NCI-H2196 (cell line): ENCODE results near the gene GOLGA6C.
"Not testable (repeated sequence)": the region's sequence is repeated elsewhere in the genome, so short reads cannot be mapped to it uniquely, and the experiment has no call there.

Experiments used
- DNase-seq: peaks from one replicate; lab custom pipeline; 2025; ENCODE audit not compliant: unreplicated experiment; lab: John Stamatoyannopoulos, UW

Gene GOLGA6C

DNA sequence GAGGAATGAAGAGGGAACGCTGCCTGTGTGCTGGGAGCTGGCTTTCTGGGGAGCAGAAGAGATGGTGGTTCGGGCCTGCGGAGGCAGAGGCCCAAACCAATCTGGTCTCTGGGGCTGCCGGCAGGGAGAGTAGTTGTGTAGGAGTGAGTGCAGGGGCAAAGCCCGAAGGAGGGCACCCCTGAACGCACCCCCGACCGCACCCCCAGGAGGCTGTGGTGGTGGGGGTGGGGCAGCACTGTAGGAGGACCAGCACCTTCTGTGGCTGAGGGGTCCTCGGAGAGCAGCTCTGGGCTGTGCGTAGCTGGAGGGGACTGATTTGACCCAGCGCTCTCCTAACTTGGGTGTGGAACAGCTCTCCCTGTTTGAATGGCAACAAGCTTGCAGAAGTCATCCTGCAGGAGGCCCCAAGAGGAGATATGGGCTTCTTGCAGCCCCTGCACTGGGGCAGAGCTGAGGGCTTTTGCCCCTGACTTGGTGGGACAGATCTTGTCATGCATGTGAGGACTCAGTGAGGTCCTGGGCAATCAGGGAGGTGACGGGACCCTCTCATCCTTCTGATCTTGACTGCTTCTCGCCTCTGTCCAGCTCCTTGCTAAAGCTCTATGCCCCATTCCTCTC is 30.4 kb upstream of the GOLGA6C start:
- no peak for DNase-seq

- no peak for DNase-seq
Measured at GRCh38 chr15:75228787-75229186, 29.3 kb upstream of the GOLGA6C start.

- no peak for DNase-seq
Measured at GRCh38 chr15:75229191-75230015, 28.7 kb upstream of the GOLGA6C start.

DNA sequence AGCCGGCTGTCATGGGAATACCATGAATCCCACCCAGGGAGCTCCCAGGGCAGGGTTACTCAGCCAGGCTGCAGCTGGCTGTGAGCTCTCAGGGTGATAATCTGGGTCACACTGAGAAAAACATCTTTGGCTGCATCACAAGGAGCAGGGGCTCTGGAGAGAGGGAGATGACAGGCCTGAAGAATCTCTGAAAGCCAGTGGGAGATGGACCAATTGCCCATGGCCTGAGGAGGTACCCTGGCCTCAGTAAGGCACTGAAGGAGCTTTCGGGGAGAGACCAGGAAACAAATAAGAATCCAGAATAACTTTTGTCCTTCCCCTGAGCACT is 28.2 kb upstream of the GOLGA6C start:
- DNase-seq: no peak

DNA sequence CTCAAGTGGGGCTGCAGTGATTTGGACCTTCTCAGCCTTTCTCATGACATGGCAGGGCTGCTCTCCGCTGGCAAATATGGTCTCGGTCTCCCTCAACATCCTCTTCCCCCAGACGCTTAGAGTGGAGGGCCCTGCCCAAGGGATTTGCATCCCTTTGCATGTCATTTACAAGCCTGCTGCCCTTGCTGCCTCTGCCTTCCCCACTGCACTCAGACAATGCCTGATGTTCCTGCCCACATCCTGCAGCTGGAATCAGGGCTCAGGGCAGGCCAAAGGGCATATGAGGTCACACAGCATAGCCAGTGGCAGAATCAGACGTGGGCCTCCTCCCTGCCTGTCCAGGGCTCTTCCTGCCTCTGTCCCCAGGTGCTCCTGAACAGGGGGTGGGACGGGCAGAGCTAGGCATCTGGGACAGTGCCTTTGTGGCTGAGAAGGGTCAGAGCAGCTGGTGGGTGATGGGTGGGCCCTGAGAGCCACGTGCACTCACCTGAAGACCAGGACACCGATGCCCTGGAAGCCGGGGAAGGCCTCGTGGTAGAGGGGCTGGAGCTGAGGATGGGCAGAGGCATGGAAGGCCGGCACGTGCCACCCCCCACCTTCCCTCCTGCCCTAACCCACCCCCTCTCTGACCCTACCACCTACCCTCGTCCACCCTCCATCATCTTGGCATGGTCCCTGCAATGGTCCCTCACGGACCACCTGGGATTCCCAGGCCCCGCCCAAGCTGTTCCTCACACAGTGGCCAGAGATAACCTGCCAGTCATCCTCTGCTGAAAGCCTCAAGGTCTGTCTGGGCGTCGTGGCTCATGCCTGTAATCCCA is 27.4 kb upstream of the GOLGA6C start:
- DNase-seq: no peak

DNA sequence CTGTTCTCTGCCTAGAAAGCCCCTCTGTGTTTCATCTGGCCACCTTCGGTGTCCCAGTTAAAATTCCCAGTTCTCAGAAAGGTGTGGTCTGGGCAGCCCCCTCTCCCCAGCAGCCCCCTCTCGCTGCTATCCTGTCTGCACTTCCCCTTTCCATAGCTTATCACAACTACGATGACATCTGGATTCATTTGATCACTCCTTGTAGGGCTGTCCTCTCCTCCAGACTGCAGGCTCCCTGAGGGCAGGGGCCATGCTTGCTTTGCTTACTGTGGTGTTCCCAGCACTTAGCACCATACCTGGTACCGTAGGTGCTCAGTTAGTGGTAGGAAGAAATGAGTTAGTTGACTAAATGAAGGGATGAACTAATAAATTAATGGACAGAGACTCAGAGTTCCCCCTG is 26.3 kb upstream of the GOLGA6C start:
- DNase-seq: no peak

- DNase-seq: no peak
Measured at GRCh38 chr15:75232252-75232813, 25.8 kb upstream of the GOLGA6C start.

DNA sequence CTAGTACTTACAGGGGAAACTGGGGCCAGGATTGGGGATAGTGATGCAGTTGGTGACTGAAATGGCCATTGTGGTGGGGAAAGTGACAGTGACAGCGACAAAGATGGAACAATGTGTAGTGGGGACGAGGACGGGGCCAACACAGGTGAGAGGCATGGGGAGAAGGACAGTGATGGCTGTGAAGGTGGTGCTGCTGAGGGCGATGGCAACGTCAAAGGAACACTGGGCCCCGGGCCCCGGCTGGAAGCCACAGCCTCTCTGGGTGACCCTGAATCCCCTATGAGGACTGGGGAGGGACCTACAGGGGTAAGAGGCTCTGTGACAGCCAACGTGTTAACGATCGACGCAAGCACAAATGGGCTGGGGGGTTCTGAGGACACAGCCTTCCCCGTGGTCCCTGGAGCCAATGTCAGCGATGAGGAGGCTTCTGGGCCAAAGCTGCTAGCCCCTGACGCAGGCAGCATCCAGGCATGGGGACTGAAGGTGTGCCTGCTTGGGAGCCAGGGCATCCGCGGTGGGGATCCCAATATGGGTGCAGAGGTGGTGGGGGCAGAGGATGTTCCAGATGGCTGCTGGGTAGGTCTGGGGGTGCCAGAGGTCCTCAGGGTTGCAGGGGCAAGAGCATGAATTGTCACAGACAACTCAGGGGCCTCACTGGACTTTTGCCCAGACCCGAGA is 25.2 kb upstream of the GOLGA6C start:
- no peak for DNase-seq

GRCh38 chr15:75233504-75234190 is 24.5 kb upstream of the GOLGA6C start:
- no peak for DNase-seq

GRCh38 chr15:75234191-75234810 is 23.8 kb upstream of the GOLGA6C start:
- DNase-seq: no peak

DNA sequence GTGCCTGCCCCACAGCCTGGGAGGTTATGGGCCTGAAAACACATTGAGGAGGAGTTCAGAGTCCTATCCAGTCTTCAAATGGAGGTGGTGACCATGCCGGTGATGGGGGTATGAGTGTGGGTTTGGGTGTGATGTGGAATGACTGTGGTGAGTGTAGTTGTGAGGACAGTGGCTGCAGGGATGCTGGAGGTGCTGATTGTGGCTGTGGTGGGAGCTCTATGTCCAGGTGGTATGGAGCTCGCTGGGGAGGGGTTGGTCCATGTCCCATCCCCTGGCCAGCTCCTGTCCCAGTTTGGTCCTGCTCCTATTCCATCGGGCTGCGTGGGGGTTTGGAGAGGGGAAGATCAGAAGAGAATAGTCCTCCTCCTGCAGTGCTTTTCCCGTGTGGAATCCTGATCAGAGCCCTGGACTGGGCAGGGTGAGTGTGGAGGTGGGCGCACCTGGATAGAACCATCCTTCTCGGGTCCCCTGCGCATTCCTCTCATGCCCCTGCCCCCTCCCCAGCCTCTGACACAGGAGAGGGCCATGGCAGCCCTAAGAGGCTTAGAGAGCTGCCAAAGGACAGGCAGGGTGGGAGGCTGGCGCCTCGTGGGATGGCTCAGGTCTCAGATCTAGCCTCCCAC is 23.0 kb upstream of the GOLGA6C start:
- DNase-seq: no peak

GRCh38 chr15:75235760-75236729 is 22.1 kb upstream of the GOLGA6C start:
- no peak for DNase-seq

GRCh38 chr15:75237316-75237982 is 20.7 kb upstream of the GOLGA6C start:
- no peak for DNase-seq

DNA sequence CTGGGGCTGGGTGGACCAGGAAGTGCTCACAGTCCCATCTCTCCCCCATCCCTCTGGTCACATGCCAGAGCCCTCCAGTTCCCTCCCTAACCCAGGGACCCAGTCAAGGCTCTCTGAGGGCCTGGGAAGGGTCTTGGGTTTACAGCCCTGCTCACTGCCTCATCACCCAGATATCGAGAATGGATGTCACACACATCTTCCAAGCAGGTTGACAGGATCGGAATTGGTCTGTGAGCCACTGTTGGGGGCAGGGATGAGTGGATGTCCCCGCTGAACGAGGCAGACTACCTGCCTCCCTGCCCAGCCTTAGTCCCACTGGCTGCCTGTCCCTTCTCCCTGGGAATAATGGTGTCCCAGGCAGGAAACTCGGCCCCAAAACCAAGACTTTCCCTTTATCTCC is 20.0 kb upstream of the GOLGA6C start:
- no peak for DNase-seq

GRCh38 chr15:75245741-75246140 is 12.4 kb upstream of the GOLGA6C start:
- not testable (repeated sequence) for DNase-seq

DNA sequence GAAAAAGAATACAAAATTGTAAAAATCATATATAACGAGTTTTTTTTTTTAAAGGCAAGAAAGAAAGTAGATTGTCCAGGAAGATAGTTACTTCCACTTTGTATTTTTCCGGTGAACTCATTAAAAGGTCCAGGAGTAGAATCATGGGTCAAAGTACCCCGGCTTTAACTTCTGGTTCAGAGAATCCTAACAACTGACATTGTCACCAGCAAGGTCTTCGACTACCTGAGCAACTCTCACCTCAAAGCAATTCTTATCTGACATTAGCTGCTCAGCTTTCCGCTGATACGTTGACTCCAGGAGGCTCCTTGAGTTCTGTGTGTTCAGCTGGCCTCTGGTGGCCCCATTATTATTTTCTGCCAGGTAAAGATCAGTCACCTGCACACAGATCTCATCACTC is 9.1 kb upstream of the GOLGA6C start:
- DNase-seq: not testable (repeated sequence)

DNA sequence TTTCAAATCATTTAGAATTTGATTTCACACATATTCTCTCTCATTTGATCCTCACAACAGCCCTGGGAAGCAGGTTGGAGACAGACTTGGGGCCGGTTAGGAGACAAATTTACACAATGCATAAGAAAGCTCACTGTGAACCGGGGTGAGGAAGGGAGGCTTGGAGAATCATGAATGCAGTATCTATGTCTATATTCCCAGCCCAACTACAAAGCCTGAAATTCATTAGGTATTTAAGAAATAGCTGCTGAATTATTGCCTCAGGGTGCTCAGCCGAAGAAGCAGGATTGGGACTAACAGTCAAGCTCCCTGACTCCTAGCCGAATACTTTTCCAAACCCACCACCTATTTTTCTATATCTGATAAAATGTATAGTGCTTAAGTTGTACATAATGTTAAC is 8.4 kb upstream of the GOLGA6C start:
- no peak for DNase-seq

- DNase-seq: not testable (repeated sequence)
Measured at GRCh38 chr15:75251343-75251742, 6.8 kb upstream of the GOLGA6C start.
